Measurements from ENCODE around the gene SND1.

Gene SND1

DNA sequence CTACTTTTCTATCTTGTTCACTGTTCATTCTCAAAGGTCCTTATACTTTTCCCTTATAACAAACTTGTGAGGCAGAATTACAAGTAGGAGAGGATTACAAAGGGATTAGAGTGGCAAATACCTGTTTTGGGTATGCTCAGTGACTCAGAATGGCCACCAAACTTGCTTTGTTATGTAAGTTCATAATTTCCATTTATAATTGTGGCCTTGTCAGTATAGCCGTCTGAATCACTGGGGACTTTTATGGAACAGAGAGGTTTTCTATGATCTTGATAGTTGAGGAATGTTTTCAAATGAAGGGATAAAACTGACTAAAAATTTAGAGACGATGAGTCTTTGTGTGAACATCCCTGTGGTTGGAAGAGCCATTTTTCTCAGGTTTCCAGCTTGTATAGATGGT lies 116.2 kb downstream of the SND1 start:
- no peak for DNase-seq (ENCODE audit: low spot score)

- no peak for DNase-seq (ENCODE audit: low spot score)
Measured at GRCh38 chr7:127769137-127769536, 117.1 kb downstream of the SND1 start.

DNA sequence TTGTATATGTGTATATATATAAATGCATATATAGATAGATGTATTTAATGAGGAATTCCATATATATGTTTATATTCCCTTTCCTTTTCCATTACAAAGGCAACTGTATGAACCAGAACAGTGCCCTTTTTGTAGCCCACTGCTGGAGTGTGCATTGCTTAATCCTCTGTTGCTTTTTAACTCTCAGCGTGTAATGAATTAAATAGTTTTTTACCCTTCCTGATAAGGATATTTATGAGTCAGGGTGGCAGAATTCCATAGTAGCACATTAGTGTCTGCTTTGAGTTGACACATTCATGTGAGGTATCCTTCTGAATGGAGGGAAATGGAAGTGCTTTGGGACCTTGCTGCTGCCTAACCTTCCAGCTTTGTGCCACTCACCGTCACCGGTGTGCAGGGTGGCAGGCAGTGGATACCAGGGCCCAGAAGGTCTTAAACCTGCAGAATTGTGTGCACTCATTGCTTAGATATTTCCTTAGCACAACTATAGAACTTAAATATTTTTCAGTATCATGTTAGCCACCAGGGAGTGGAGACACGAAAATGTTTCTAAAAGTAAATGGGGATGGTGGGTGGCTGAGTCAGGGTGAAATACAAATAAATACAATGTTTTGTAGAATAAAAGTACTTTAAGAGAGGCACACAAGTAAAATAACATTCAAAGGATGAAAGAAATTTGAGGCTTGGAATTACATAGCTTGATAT lies 117.9 kb downstream of the SND1 start:
- DNase-seq (ENCODE audit: low spot score): no peak

DNA sequence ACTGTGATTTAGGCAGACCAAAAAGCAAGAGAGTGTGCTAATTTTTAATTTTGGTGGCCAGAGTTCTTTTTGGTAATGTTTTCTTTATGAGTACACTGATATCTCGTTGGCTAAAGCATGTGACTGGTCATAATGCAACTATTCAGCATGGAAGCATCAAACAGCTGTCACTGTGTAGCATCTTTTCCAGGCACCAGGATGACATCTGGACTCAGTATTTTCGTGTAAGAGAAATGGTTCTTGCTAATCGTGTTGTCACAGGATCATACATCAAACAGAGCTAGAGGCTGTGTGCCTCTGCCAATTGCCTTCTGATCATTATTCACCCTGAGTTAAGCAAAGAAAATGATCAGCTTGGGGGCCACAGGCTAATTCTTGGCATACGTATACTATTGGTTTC lies 118.9 kb downstream of the SND1 start:
- DNase-seq (ENCODE audit: low spot score): no peak

GRCh38 chr7:127771707-127772106 lies 119.7 kb downstream of the SND1 start:
- DNase-seq (ENCODE audit: low spot score): no peak

DNA sequence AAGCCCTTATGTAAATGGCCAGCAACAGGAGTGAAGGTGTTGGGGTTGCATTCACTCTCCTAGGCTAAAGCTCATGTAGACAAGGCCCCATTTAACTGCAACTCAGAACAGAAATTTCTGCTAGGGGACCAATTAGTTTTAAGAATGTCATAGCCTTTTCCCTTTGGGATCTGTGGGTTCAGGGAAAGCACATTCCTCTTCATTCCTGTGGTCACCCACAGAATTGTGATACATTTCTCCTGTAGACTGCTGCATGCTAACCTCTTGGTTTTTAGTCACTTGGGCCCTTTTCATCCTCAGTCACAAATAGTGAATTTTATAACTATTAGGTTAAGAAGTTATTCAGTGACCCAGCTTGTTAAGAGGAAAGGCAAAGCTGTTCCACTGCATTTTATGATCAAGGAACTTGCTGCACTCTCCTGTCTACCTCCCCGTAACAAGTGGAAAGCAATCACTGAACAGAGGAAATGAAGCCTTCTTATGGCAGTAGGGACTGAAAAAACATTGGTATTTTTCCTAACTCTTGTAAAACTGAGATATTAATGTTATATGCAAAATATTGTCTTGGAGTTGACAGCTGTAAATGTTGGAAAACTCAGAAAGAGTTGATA lies 124.9 kb downstream of the SND1 start:
- no peak for DNase-seq (ENCODE audit: low spot score)

DNA sequence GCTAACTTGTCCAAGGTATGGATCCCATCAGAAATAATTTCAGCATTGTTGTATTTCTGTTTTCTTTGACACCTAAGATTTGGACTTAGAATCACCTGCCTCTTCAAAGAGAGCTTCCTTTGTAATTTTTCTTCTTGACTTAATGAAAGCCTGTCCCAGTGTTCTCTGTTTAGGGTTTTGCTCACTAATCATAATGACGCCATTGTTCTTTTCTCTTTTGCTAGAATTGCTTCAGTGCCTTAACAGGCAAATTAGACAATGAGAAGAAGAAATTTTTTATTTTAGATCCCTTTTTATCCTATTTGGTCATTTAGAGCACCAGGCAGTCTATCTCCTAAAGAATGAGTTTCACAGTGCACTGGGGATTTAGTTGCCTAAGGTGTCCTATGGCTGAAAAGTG lies 128.5 kb downstream of the SND1 start:
- DNase-seq (ENCODE audit: low spot score): no peak

DNA sequence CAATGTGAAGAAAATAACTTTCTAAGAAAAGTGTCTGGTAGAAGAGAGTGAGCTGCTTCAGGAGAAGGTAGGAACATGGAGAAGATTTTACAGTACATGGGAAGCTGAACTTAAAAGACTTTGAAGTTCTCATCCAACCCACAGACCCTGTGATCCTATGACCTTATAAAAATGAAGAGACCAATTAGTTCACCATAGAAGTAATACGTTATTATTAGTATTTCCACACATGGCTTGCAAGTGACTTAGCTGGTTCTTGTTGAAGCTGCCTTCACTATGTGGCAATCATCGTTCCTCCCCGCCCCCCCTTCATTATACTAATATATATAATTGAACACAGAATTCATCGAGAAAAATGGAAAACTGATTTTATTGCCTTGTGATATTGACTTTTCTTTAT lies 129.1 kb downstream of the SND1 start:
- no peak for DNase-seq (ENCODE audit: low spot score)

DNA sequence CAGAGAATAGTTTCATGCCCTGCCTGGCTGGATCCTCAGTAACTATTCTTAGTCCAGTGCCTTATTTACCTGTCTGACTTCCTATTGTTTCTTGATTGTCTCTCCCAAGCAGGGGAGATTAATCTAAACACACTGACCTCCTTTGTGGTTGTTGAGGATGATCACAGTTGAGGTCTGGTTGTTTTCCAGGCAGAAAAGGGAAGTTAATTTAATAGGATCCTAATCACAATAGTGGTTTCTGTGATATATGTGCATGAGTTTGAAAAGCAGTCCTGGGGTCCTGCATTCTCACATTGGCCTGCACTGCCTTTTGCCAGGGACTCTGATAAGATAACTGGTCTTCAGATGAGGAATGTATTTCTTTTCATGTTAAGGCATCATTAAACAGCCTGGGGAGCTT lies 130.1 kb downstream of the SND1 start:
- no peak for DNase-seq (ENCODE audit: low spot score)

- DNase-seq (ENCODE audit: low spot score): no peak
Measured at GRCh38 chr7:127782654-127783559, 130.9 kb downstream of the SND1 start.

GRCh38 chr7:127786184-127786583 lies 134.2 kb downstream of the SND1 start:
- DNase-seq (ENCODE audit: low spot score): no peak

DNA sequence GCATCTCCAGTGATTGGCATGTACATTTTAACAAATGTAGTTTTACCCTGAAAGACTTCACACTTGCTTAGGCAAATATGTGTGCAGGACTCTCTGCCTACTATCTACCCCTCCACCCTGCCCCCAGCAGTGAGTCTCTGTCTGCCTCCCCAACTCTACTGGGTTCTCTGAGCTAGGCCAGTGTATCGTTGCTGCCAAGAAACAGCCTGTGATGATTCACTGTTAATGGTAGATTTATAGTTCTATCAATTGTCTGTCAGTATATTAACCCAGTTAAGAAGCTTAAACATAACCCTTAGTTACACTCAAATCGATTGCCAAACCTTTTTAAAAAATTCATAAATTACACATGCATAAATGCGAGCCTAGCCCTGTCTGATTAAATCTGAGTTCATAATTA lies 137.0 kb downstream of the SND1 start:
- DNase-seq (ENCODE audit: low spot score): no peak

- no peak for DNase-seq (ENCODE audit: low spot score)
Measured at GRCh38 chr7:127791446-127792189, 139.6 kb downstream of the SND1 start.

DNA sequence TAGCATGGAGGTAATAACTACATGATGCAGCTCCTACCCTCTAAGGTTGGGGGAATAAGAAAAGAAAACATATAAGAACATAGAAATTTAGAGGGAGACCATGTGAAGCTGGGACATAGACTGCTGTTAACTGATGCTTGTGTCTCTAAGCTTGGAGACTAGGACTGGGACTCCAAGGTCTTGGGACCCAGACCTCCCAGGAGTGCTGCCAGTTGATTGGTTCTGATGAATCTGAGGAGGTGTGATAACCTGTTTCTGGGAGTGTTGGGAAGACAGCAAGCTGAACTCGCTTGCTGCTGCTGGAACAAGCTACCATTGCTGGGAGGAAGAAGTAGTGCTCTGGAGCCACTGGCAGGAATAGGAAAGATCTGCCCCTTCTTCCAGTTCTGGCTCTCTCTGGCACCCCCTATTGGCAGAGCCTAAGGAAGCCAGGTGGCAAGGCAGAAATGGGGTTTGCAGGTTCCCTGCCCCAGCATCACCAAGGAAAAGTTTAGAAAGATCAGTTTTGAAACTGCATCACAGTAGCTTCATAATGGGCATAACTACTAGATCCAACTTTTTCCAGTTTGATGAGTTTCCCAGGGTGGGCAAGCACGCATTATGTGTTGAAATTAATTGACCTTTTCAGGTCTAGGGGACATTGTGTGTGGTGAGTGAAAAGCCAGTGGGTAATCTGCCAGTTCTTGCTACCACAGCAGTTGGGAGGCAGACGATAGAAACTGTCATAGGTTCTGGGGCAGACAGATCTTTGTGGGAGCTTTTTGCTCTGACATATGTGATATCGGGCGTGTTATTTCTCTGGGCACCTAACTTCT lies 140.7 kb downstream of the SND1 start:
- peak; percentile 58 for DNase-seq (ENCODE audit: low spot score)

GRCh38 chr7:127793582-127793981 lies 141.6 kb downstream of the SND1 start:
- DNase-seq (ENCODE audit: low spot score): no peak

DNA sequence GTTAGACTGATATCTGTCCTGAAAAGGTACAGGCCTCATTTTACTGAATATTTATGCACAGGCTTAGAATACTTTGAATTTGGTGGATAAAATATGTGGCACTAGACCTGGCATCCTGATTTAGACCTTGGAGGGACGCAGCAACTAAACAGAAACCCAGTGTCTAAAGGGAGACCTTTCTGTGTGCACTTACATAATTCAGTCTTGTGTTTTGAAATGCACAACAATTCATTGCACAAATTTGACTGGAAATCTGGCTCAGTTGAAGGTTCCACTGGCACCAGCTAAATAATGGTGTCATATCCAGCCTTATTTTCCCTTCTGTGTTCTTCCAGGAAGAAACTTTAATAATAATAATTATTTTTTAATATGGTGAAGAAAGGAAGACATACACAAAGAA lies 142.1 kb downstream of the SND1 start:
- DNase-seq (ENCODE audit: low spot score): no peak

- no peak for DNase-seq (ENCODE audit: low spot score)
Measured at GRCh38 chr7:127794551-127794950, 142.6 kb downstream of the SND1 start.

DNA sequence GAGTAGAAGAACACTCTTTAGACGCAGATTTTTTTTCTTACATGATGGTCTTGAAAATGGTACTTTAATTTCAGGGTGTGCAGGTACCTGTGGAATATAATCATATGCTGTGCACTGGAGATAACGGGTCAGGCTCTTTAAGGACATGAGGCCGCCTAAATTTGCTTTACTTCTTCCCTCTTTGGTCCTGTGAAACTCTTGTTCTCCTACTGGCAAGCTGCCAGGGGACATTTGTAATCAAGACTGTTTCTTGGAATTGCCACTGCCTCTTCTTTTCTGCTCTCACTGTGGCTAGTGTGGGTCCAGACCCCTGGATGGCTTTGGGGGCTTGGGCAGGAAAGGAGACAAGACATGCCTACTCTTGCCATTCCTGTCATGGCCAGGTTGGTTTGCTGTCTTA lies 146.0 kb downstream of the SND1 start:
- DNase-seq (ENCODE audit: low spot score): no peak

DNA sequence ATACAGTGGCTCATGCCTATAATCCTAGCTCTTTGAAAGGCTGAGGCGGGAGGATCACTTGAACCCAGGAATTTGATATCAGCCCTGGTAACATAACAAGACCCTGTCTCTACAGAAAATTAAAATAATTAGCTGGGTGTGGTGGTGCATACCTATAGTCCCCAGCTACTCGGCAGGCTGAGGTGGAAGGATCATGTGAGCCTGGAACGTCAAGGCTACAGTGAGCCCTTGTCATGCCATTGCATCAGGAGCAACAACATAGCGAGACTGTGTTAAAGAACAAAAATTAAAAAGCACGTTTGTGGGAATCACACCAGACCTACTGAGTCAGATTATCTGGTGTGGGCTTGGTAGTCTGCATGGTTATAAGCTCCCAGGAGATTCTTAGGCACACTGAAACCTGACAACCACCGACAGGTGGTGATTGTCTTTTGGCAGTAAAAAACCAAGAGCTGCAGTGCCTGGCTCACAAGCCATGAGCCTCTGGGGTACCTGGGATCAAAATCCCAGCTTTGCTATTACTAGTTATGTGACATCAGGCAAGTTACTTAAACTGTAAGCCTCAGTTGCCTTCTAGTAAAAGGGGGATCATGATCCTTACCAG lies 146.9 kb downstream of the SND1 start:
- DNase-seq (ENCODE audit: low spot score): no peak

DNA sequence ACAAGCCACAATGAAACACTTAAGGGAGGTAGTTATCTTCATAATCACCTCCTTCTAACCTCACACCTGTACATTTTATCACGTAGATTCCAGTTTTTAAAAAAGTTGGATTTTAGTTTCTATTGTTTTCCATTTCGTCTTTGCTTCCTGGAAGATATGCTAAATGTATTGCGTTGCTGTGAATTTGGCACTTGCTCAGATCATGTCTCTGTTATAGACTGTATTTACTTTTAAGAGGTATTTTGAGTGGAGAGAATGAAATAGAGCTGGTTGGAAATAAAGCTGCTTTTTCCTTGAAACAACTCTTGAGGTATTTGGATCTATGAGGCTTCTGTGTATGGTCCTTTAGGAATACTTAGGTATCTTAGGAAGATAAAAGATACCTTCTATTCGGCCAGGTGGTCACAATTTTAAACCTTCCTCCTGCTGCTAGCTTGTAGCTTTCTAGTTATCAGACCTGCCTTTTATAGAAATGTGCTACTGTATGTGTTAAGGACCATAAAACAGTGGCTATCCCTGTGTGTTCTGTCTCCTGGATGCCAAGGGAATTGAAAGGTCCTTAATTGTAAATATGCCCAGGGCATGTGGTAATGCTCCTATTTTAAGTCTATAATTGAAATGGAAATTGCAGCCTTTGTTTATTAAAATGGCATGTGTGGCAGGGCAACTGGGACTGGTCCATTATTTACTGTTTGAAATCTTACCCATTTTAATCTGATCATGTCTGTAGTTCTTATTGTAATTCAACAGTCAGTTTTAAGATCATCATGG lies 147.7 kb downstream of the SND1 start:
- no peak for DNase-seq (ENCODE audit: low spot score)
